ENCODE results near the gene CRIM1. TPM values are rescaled to one million over a fixed set of nuclear protein-coding genes. Genes with fewer than 3 reads are reported as not detected.

CRIM1 gene
- total RNA-seq, 1 experiment from 2014 or later: 46.5 TPM

DNA sequence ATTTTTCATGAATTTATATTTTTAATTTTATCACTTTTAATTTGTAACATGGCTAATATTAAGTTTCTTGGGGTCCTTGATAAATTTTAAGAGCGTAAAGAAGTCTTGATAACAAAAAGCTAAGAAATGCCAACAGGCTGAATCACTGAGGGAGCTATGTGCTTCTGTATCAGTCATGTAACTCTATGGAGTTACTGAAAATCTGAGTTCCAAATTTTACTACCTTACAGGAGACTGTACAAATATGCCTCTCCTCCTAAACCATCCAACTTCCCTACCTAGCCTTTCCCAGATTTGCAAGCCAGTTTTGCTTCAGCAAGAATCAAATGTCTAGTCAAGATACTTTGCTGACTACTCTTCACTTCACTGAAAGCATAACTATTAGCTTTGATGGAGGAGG lies 206.7 kb downstream of the CRIM1 start:
- intact Hi-C loops (cut with micrococcal nuclease; ENCODE audit: unreplicated experiment): no loop called here
- H3K36me3 ChIP-seq (ENCODE audit: insufficient read depth, low read length, poor library complexity, severe bottlenecking): no peaks in the 10 kb centered on the region
- CTCF ChIA-PET: no interaction called here
- peaks cover 50% of the 10 kb centered on the region for H3K4me1 ChIP-seq (ENCODE audit: insufficient read depth, low read length, poor library complexity, severe bottlenecking)
- POLR2A ChIA-PET (ENCODE audit: low non-redundant PET): no interaction called here
- no peak overlapping the region for H3K4me3 ChIP-seq (ENCODE audit: low read depth, low read length, poor library complexity, severe bottlenecking)
- no peak for TF ChIP-seq EZH2 (IDR thresholded peaks at IDR 0.05; ENCODE audit: borderline replicate concordance, low read depth, low read length, poor library complexity, severe bottlenecking)
- TF ChIP-seq, protein P1, sequence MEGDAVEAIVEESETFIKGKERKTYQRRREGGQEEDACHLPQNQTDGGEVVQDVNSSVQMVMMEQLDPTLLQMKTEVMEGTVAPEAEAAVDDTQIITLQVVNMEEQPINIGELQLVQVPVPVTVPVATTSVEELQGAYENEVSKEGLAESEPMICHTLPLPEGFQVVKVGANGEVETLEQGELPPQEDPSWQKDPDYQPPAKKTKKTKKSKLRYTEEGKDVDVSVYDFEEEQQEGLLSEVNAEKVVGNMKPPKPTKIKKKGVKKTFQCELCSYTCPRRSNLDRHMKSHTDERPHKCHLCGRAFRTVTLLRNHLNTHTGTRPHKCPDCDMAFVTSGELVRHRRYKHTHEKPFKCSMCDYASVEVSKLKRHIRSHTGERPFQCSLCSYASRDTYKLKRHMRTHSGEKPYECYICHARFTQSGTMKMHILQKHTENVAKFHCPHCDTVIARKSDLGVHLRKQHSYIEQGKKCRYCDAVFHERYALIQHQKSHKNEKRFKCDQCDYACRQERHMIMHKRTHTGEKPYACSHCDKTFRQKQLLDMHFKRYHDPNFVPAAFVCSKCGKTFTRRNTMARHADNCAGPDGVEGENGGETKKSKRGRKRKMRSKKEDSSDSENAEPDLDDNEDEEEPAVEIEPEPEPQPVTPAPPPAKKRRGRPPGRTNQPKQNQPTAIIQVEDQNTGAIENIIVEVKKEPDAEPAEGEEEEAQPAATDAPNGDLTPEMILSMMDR (conservative IDR thresholded peaks at IDR 0.05; ENCODE audit: low read depth, low read length): no peak
- DNase-seq (ENCODE audit: low spot score): peak; percentile 49
- H3K27me3 ChIP-seq (replicated peaks; ENCODE audit: insufficient read depth, low read depth, low read length, poor library complexity): no peaks in the 10 kb centered on the region
- no peaks in the 10 kb centered on the region for H3K9me3 ChIP-seq (ENCODE audit: low read depth, low read length, poor library complexity, severe bottlenecking)
- BruUV-seq (replicated peaks): no TSS peak
- H3K27ac ChIP-seq (ENCODE audit: low read depth, low read length, poor library complexity, severe bottlenecking): peak overlapping the region; percentile 72

GRCh38 chr2:36562973-36563532 lies 207.5 kb downstream of the CRIM1 start:
- Histone ChIP-seq H3K36me3 (ENCODE audit: insufficient read depth, low read length, poor library complexity, severe bottlenecking) (no peaks in the 10 kb centered on the region), H3K4me3 (ENCODE audit: low read depth, low read length, poor library complexity, severe bottlenecking) (no peak overlapping the region), H3K4me1 (ENCODE audit: insufficient read depth, low read length, poor library complexity, severe bottlenecking) (peaks cover 54% of the 10 kb centered on the region), H3K9me3 (ENCODE audit: low read depth, low read length, poor library complexity, severe bottlenecking) (no peaks in the 10 kb centered on the region), H3K27me3 (replicated peaks; ENCODE audit: insufficient read depth, low read depth, low read length, poor library complexity) (no peaks in the 10 kb centered on the region), H3K27ac (ENCODE audit: low read depth, low read length, poor library complexity, severe bottlenecking) (peak overlapping the region; percentile 72)
- intact Hi-C loops (cut with micrococcal nuclease; ENCODE audit: unreplicated experiment): no loop called here
- POLR2A ChIA-PET (ENCODE audit: low non-redundant PET): no interaction called here
- no peak for DNase-seq (ENCODE audit: low spot score)
- no TSS peak for BruUV-seq (replicated peaks)
- TF ChIP-seq EZH2 (IDR thresholded peaks at IDR 0.05; ENCODE audit: borderline replicate concordance, low read depth, low read length, poor library complexity, severe bottlenecking): no peak
- TF ChIP-seq, protein P1 (conservative IDR thresholded peaks at IDR 0.05; ENCODE audit: low read depth, low read length): no peak
- CTCF ChIA-PET: interaction anchor here (0.5 kb wide), 1 partner anchor 14 kb away, joined by 8 read pairs; no protein-coding TSS in a partner anchor

DNA sequence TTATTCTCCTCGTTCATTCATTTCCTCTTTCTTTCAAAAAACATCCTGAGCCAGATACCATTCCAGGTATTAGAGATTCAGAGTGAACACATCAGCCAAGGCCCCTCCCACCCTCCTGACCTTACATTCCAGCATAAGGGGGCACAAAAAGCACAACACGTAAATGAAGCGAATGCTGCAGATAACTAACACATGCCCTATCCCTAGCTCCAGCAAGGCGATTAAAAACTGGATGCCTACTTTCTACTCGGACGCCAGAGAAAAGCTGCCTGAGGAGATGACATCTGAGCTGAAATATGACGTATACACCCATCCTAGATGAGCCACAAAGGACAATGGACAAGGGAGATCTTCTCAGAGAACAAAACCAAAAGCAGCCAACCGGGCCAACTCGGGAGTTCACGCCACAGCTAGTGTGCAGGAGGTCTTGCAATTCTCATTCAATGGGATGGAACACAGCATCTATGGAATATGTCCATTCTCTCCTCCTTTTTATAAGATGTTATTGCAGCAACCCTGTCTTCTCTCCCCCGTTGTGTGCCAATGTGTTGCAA lies 208.9 kb downstream of the CRIM1 start:
- intact Hi-C loops (cut with micrococcal nuclease; ENCODE audit: unreplicated experiment): no loop called here
- Histone ChIP-seq H3K4me1 (ENCODE audit: insufficient read depth, low read length, poor library complexity, severe bottlenecking) (peaks cover 53% of the 10 kb centered on the region), H3K36me3 (ENCODE audit: insufficient read depth, low read length, poor library complexity, severe bottlenecking) (no peaks in the 10 kb centered on the region), H3K27me3 (replicated peaks; ENCODE audit: insufficient read depth, low read depth, low read length, poor library complexity) (no peaks in the 10 kb centered on the region), H3K27ac (ENCODE audit: low read depth, low read length, poor library complexity, severe bottlenecking) (no peak overlapping the region), H3K4me3 (ENCODE audit: low read depth, low read length, poor library complexity, severe bottlenecking) (no peak overlapping the region), H3K9me3 (ENCODE audit: low read depth, low read length, poor library complexity, severe bottlenecking) (no peaks in the 10 kb centered on the region)
- BruUV-seq (replicated peaks): no TSS peak
- ChIA-PET CTCF (no interaction called here), POLR2A (ENCODE audit: low non-redundant PET) (no interaction called here)
- no peak for DNase-seq (ENCODE audit: low spot score)
- TF ChIP-seq, protein P1 (conservative IDR thresholded peaks at IDR 0.05; ENCODE audit: low read depth, low read length): no peak

All from A673 (cell line).